Heart right ventricle (tissue), 16 donors: ENCODE results near the gene ANO2. TPM values are rescaled to one million over a fixed set of nuclear protein-coding genes. Genes with fewer than 3 reads are reported as not detected.

Source experiments
- ATAC-seq, 8 donors: fragments of 200-7000 bp; cut with Tn5 transposase; one replicate each; pipeline ENCODE4 v1.9.1; 2020; ENCODE audit warnings: mild to moderate bottlenecking in 8 of 8, moderate library complexity in 8 of 8, moderate number of reproducible peaks in 1 of 8
- DNase-seq, 2 donors: peaks; one replicate each; pipeline ENCODE4 v3.0.0-alpha.2; 2020
- H3K27ac ChIP-seq, 10 donors: fragments of 200-600 bp; sonication (generic) in 2 of 10; one replicate each; pipeline versions ENCODE4 v1.5.0 to v1.8.0; 2020 to 2022; ENCODE audit warnings: mild to moderate bottlenecking in 3 of 10
- H3K27me3 ChIP-seq, 7 donors: fragments of 200-600 bp; one replicate each; pipeline ENCODE4 v1.8.0; 2021 to 2022; ENCODE audit warnings: mild to moderate bottlenecking in 2 of 7
- H3K36me3 ChIP-seq, 9 donors: fragments of 200-600 bp; sonication (generic) in 1 of 9; one replicate each; pipeline versions ENCODE4 v1.5.0 to v1.8.0; 2020 to 2022; ENCODE audit warnings: mild to moderate bottlenecking in 2 of 9
- H3K4me1 ChIP-seq, 9 donors: fragments of 200-600 bp; sonication (generic) in 1 of 9; one replicate each; pipeline versions ENCODE4 v1.5.0 to v1.8.0; 2020 to 2022; ENCODE audit warnings: mild to moderate bottlenecking in 4 of 9
- H3K4me3 ChIP-seq, 10 donors: fragments of 200-600 bp; sonication (generic) in 2 of 10; one replicate each; pipeline versions ENCODE4 v1.5.0 to v1.8.0; 2020 to 2022; ENCODE audit warnings: mild to moderate bottlenecking in 7 of 10, moderate library complexity in 2 of 10
- H3K9me3 ChIP-seq, 11 donors: fragments of 200-600 bp in 10 of 11; sonication (generic) in 2 of 11; one replicate each; pipeline versions ENCODE4 v1.5.0 to v1.8.0; 2013 to 2022; ENCODE audit warnings: mild to moderate bottlenecking in 2 of 11, control low read depth in 1 of 11, moderate library complexity in 1 of 11
- WGBS, 2 donors: extraction: QIAGEN DNeasy Blood & Tissue Kit; methylation state at CpG; one replicate each; pipeline ENCODE4 v1.1.7; 2013; ENCODE audit warnings: inconsistent platforms in 1 of 2; 5-methylcytosine and 5-hydroxymethylcytosine counted together
- intact Hi-C, 10 donors: fragments of 100-400 bp; cut with DNase I; formaldehyde crosslinking; loops; one replicate each; pipeline versions ENCODE4 v1.11.1 to v1.14.2; 2022
- polyA plus RNA-seq, 2 donors: library from polyadenylated mRNA; stranded (reverse); fragments of 200-250 nt; gene quantifications; one replicate each; pipeline ENCODE4 v1.2.3, GENCODE V29; 2013
- total RNA-seq, 10 donors: library from RNA; stranded (reverse); fragmentation: NEBNext Ultra II Directional in 3 of 10; extraction: Animal tissue kit (Norgen Biotek cat#: 25700) in 3 of 10; gene quantifications; one replicate each; pipeline versions ENCODE4 v1.2.1 to v1.2.4, GENCODE V29; 2021 to 2023
- TF ChIP-seq, protein P1 (sequence below), 9 donors: fragments of 200-600 bp; sonication (generic) in 2 of 9; IDR thresholded peaks; one replicate each; pipeline versions ENCODE4 v1.5.0 to v1.8.0; 2021 to 2022; ENCODE audit warnings: antibody characterized with exemption in 9 of 9, mild to moderate bottlenecking in 5 of 9, moderate library complexity in 1 of 9
- donor health status: Arrhythmogenic right ventricular cardiomyopathy.
- donor health status: ischemic (EF 13 %, LVEDD 7.1; RV severe dilation, severe dysfunction).
- donor health status: healthy with polysubstance abuse.
- donor health status: DM: no; HTN: yes; CAD: no.
- donor health status: DM: no; HTN: no; CAD: no.
- donor health status: ischemic (EF 25% LVEDD 6.9; RV normal size, moderate dysfunction).
- donor health status: ischemic (EF 25% LVEDD 5.7; RV mildly dilated, moderate dysfunction).
- donor health status: healthy.
- donor health status: DM: yes; HTN: yes; CAD: no.
- donor health status: Ischemic cardiomyopathy.
- donor health status: ischemic (EF 35%, LVEDD 5.7; RV mildly dilated, moderate dysfunction).
- donor health status: nonischemic (EF 11% LVEDD 7.7; RV severe dilation, severe dysfunction).
- donor health status: DM: yes; HTN: yes; CAD: no.
- donor health status: PGD.
- donor health status: ischemic (EF 29% LVEDD 5.4; RV normal size, mild dysfunction).
- donor health status: nonischemic (EF 23%, LVEDD 6.1; RV moderate dilation, normal function).

The ANO2 gene
- total and polyA plus RNA-seq, 12 donors = 4.0 to 15.2 (median 12.0) TPM

DNA sequence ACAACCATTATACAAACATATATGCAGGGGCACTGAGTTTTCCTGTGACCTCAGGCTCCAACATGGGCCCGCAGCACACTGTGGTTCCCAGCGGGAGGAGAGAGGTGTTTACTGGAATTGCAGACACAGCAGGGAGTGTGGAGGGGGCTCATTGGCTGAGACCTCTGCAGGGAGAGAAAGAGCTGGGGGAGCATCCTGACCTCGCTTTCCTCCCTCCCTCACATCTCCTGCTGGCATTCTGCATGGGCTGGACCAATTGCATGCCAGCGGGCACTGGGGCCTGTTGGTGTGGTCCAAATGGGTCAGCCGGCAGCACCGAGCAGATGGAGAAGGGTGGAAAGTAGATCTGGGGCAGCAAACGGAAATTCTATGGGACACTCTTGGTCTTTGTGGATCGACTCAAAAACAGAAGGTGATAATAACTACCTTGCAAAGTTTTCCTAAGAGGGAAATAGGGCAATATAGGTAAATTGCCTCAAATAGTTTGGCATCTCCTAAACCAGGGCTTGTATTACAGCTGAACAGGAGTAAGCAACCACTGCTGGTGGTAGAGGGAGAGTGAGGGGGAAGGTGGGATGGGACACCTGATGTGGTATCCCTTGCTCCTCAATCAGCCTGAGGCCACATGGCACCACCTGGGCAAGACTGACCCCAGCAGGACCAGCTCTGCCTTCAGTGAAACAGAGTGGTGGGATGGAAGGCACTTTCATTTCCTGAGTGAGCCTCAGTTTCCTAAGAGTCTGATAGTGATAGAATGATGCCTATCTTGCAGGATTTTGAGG, 426.3 kb downstream of the ANO2 start:
- Histone ChIP-seq H3K4me3 (no peak overlapping the region), H3K36me3 (no peaks in the 10 kb centered on the region), H3K9me3 (no peaks in the 10 kb centered on the region), H3K27me3 (peaks cover 0 to 5% (median 0%) of the 10 kb centered on the region in 7 donors), H3K27ac (no peak overlapping the region), H3K4me1 (no peaks in the 10 kb centered on the region)
- ATAC-seq (no peak), DNase-seq (no peak)
- 92 to 94% methylated on average over 8 of the region's 8 CpGs for WGBS, 2 donors
- TF ChIP-seq, protein P1, sequence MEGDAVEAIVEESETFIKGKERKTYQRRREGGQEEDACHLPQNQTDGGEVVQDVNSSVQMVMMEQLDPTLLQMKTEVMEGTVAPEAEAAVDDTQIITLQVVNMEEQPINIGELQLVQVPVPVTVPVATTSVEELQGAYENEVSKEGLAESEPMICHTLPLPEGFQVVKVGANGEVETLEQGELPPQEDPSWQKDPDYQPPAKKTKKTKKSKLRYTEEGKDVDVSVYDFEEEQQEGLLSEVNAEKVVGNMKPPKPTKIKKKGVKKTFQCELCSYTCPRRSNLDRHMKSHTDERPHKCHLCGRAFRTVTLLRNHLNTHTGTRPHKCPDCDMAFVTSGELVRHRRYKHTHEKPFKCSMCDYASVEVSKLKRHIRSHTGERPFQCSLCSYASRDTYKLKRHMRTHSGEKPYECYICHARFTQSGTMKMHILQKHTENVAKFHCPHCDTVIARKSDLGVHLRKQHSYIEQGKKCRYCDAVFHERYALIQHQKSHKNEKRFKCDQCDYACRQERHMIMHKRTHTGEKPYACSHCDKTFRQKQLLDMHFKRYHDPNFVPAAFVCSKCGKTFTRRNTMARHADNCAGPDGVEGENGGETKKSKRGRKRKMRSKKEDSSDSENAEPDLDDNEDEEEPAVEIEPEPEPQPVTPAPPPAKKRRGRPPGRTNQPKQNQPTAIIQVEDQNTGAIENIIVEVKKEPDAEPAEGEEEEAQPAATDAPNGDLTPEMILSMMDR (IDR thresholded peaks at IDR 0.05) = no peak
- intact Hi-C loops = no loop called here

DNA sequence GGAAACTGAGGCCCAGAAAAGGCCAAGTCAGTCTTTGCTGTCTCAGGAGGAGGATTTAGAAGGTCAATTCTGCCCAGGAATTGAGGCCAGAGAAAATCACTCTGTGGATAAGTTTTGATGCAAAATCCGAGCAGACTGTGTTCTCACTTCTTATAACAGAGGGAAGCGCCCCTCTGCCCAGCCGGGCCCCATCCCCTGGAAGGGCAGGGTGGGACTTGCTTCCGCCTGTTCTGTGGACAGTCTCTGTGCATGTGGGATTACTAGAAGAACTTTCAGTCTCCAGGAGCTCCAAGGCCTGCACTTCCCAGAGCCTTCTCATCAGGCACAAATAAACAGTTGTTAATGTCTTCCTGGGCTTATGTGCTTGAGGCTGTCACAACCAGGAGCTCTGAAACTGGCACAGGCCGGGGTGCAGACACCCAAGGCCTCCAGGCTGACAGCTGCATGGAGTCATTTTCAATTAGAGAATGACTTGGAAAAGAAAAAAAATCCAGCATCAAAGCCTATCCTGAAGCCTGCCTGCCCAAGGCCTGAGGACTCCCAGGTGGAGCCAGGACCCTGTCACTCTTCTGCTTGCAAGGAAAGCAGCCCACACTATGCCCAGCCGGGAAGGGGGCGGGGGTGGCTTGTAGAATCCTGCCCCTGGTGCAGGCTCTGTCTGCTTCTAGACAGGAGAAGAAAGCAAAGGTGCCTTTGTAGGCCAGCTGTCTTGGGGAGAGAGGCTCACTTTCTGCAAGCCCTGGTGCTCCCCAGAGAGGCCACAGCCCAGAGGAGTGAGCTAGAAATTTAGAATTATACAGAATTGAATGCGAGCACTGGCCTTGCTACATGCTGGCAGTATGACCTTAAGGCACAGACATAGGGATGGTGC, 428.5 kb downstream of the ANO2 start:
- DNase-seq = no peak
- Histone ChIP-seq H3K36me3 (no peaks in the 10 kb centered on the region), H3K4me1 (peaks cover 0 to 6% (median 3%) of the 10 kb centered on the region in 9 donors), H3K27ac (no peak overlapping the region), H3K9me3 (no peaks in the 10 kb centered on the region), H3K27me3 (peaks cover 0 to 11% (median 0%) of the 10 kb centered on the region in 7 donors), H3K4me3 (no peak overlapping the region)
- intact Hi-C loops = no loop called here
- WGBS, 2 donors = 94 to 96% methylated on average over 8 of the region's 8 CpGs
- TF ChIP-seq, protein P1 (IDR thresholded peaks at IDR 0.05) = no peak
- no peak for ATAC-seq

DNA sequence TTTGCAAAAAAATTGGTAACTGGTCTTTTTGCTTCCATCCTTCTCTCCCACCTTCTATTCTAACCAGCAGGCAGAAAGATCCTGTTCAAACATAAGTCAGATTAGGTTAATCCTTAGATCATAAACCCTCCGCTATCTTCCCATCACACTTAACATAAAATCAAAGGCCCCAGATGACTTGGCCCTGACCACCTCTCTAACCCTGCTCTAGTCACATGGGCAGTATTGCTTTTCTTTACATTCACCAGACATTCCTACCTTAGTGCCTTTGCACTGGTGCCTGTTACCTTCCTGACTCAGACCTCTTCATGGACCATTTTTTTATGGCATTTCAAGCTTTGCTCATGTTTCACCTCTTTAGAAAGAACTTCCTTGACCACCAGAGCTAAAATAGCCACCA, 429.6 kb downstream of the ANO2 start:
- no peak for DNase-seq
- ATAC-seq = no peak
- intact Hi-C loops = no loop called here
- TF ChIP-seq, protein P1 (IDR thresholded peaks at IDR 0.05) = no peak
- Histone ChIP-seq H3K9me3 (no peaks in the 10 kb centered on the region), H3K4me1 (peaks cover 0 to 18% (median 5%) of the 10 kb centered on the region in 9 donors), H3K27me3 (peaks cover 0 to 18% (median 0%) of the 10 kb centered on the region in 7 donors), H3K4me3 (no peak overlapping the region), H3K27ac (no peak overlapping the region), H3K36me3 (no peaks in the 10 kb centered on the region)
- 98 to 100% methylated on average over 1 of the region's 1 CpG for WGBS, 2 donors

DNA sequence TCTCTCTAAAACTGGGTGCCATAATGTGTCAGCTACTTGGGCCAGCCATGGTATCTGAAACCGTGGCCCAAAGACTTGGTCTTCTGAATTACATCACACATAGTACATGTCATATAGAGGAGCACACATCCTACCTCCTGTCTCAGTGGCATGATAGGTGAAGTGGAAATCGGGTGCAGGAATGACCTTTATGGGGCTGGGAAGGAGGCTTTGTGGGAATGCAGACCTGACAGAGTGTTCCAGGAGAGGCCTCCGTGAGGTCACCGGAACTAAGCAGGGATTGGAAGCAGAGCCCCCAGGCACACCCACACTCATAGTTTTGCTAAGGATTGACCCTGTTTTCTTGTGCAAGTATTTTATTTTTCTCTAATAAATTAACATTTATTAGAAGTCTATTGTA, 430.5 kb downstream of the ANO2 start:
- H3K9me3 ChIP-seq = no peaks in the 10 kb centered on the region
- no peaks in the 10 kb centered on the region for H3K36me3 ChIP-seq
- intact Hi-C loops = no loop called here
- ATAC-seq (no peak), DNase-seq (no peak)
- H3K27me3 ChIP-seq = peaks cover 0 to 26% (median 4%) of the 10 kb centered on the region in 7 donors
- TF ChIP-seq, protein P1 (IDR thresholded peaks at IDR 0.05) = no peak
- H3K4me1 ChIP-seq = peaks cover 0 to 23% (median 5%) of the 10 kb centered on the region in 9 donors
- H3K4me3 ChIP-seq = no peak overlapping the region
- no peak overlapping the region for H3K27ac ChIP-seq
- 95 to 96% methylated on average over 4 of the region's 4 CpGs for WGBS, 2 donors
